CD14-positive monocyte (primary cell): ENCODE results near the gene SLC43A3. TPM values are rescaled to one million over a fixed set of nuclear protein-coding genes. Genes with fewer than 3 reads are reported as not detected.

Experiments used
- DNase-seq, 3 donors: peaks; one replicate each; pipeline ENCODE4 v3.0.0-alpha.2; 2011 to 2022
- H2AFZ ChIP-seq: 2 replicates; pipeline ENCODE4 v1.6.0; 2012; ENCODE audit warnings: mild to moderate bottlenecking, low read depth, low read length, inconsistent platforms; ENCODE audit not compliant: insufficient read depth, poor library complexity, severe bottlenecking
- H3K27ac ChIP-seq, 2 donors: 1 replicate in 1 of 2; 2 replicates in 1 of 2; pipeline ENCODE4 v1.5.1; 2012 to 2013; ENCODE audit warnings: low read length in 2 of 2, control low read depth in 1 of 2, inconsistent platforms in 1 of 2, low read depth in 1 of 2, mild to moderate bottlenecking in 1 of 2
- H3K27me3 ChIP-seq, 2 donors: one replicate each; pipeline versions ENCODE4 v1.6.0 to v1.6.1; 2011 to 2013; ENCODE audit warnings: low read length in 2 of 2; ENCODE audit not compliant: control insufficient read depth in 2 of 2, insufficient read depth in 2 of 2
- H3K36me3 ChIP-seq, 2 donors: replicated peaks in 1 of 2; 1 replicate in 1 of 2; 2 replicates in 1 of 2; pipeline versions ENCODE4 v1.5.1 to v1.6.1; 2012 to 2013; ENCODE audit warnings: low read length in 2 of 2, control low read depth in 1 of 2, inconsistent platforms in 1 of 2, mild to moderate bottlenecking in 1 of 2; ENCODE audit not compliant: insufficient read depth in 2 of 2, control insufficient read depth in 1 of 2
- H3K4me1 ChIP-seq, 2 donors: 1 replicate in 1 of 2; 2 replicates in 1 of 2; pipeline versions ENCODE4 v1.5.1 to v1.6.1; 2012 to 2013; ENCODE audit warnings: low read length in 2 of 2, control low read depth in 1 of 2, inconsistent platforms in 1 of 2, mild to moderate bottlenecking in 1 of 2, moderate library complexity in 1 of 2; ENCODE audit not compliant: insufficient read depth in 2 of 2, control insufficient read depth in 1 of 2
- H3K4me2 ChIP-seq: replicated peaks from 2 replicates; pipeline ENCODE3; 2012; ENCODE audit warnings: low read length, moderate library complexity, mild to moderate bottlenecking; ENCODE audit not compliant: poor library complexity, severe bottlenecking; ENCODE audit errors: extremely low read depth
- H3K4me3 ChIP-seq, 3 experiments: fragments of 200-600 bp in 1 of 3; sonication (generic) in 1 of 3; replicated peaks in 1 of 3; 1 replicate in 2 of 3; 2 replicates in 1 of 3; pipeline ENCODE4 v1.5.1; 2011 to 2013; ENCODE audit warnings: low read length in 3 of 3, mild to moderate bottlenecking in 3 of 3, control low read depth in 2 of 3, low read depth in 2 of 3, inconsistent platforms in 1 of 3, moderate library complexity in 1 of 3
- H3K79me2 ChIP-seq: 2 replicates; pipeline ENCODE4 v1.6.0; 2012; ENCODE audit warnings: mild to moderate bottlenecking, control low read depth, inconsistent platforms, low read length, moderate library complexity; ENCODE audit not compliant: insufficient read depth
- H3K9ac ChIP-seq: 2 replicates; pipeline ENCODE4 v1.6.0; 2017; ENCODE audit warnings: low read length, mild to moderate bottlenecking; ENCODE audit not compliant: insufficient read depth, poor library complexity, severe bottlenecking
- H3K9me3 ChIP-seq, 2 donors: replicated peaks in 1 of 2; 1 replicate in 1 of 2; 2 replicates in 1 of 2; pipeline versions ENCODE4 v1.5.1 to v1.6.1; 2012 to 2013; ENCODE audit warnings: low read length in 2 of 2, control low read depth in 1 of 2; ENCODE audit not compliant: control insufficient read depth in 1 of 2, insufficient read depth in 1 of 2
- H4K20me1 ChIP-seq: 2 replicates; pipeline ENCODE4 v1.6.0; 2012; ENCODE audit warnings: mild to moderate bottlenecking, low read length, control low read depth, moderate library complexity; ENCODE audit not compliant: insufficient read depth
- H3K27ac Mint-ChIP-seq, 7 donors: one replicate each; pipeline ENCODE4 v1.8.0; 2020; ENCODE audit warnings: mild to moderate bottlenecking in 7 of 7, mixed read lengths in 7 of 7, moderate library complexity in 6 of 7, inconsistent platforms in 2 of 7
- H3K27me3 Mint-ChIP-seq, 3 donors: one replicate each; pipeline ENCODE4 v1.8.0; 2021 to 2022; ENCODE audit warnings: low read depth in 3 of 3, mild to moderate bottlenecking in 3 of 3, mixed read lengths in 3 of 3, moderate library complexity in 3 of 3, inconsistent platforms in 1 of 3
- H3K36me3 Mint-ChIP-seq, 2 donors: one replicate each; pipeline ENCODE4 v1.8.0; 2020; ENCODE audit warnings: mixed read lengths in 2 of 2, inconsistent platforms in 1 of 2, mild to moderate bottlenecking in 1 of 2
- H3K4me1 Mint-ChIP-seq: one replicate; pipeline ENCODE4 v1.8.0; 2020; ENCODE audit warnings: mild to moderate bottlenecking, mixed read lengths
- H3K4me3 Mint-ChIP-seq, 2 donors: one replicate each; pipeline ENCODE4 v1.8.0; 2020; ENCODE audit warnings: mild to moderate bottlenecking in 2 of 2, mixed read lengths in 2 of 2, moderate library complexity in 1 of 2
- H3K9me3 Mint-ChIP-seq, 7 donors: one replicate each; pipeline ENCODE4 v1.8.0; 2020 to 2022; ENCODE audit warnings: mixed read lengths in 7 of 7, mild to moderate bottlenecking in 6 of 7, moderate library complexity in 6 of 7, inconsistent platforms in 2 of 7
- WGBS: methylation state at CpG from one replicate; pipeline ENCODE4 v1.1.5; 2013; ENCODE audit warnings: missing lambda C conversion rate; ENCODE audit not compliant: insufficient coverage; 5-methylcytosine and 5-hydroxymethylcytosine counted together
- intact Hi-C, 2 donors: fragments of 100-400 bp; cut with micrococcal nuclease; formaldehyde crosslinking; loops; one replicate each; pipeline versions ENCODE4 v1.15.0 to v1.15.1; 2023
- polyA plus RNA-seq, 3 donors: library from polyadenylated mRNA; depleted of rRNA in 1 of 3; unstranded in 2 of 3; stranded (reverse) in 1 of 3; fragments of 300-500 nt in 2 of 3; fragments of >200 nt in 1 of 3; fragmentation: Illumina TruSeq in 2 of 3; gene quantifications; 1 replicate in 2 of 3; 2 replicates in 1 of 3; pipeline ENCODE4 v1.2.3, GENCODE V29; 2012 to 2021
- TF ChIP-seq, protein P1 (sequence below): fragments of 200-600 bp; IDR thresholded peaks from one replicate; pipeline ENCODE4 v1.8.0; 2022; ENCODE audit warnings: antibody characterized with exemption, mild to moderate bottlenecking

SLC43A3 gene
- polyA plus RNA-seq, 3 donors: 82.4 to 116 (median 109) TPM

DNA sequence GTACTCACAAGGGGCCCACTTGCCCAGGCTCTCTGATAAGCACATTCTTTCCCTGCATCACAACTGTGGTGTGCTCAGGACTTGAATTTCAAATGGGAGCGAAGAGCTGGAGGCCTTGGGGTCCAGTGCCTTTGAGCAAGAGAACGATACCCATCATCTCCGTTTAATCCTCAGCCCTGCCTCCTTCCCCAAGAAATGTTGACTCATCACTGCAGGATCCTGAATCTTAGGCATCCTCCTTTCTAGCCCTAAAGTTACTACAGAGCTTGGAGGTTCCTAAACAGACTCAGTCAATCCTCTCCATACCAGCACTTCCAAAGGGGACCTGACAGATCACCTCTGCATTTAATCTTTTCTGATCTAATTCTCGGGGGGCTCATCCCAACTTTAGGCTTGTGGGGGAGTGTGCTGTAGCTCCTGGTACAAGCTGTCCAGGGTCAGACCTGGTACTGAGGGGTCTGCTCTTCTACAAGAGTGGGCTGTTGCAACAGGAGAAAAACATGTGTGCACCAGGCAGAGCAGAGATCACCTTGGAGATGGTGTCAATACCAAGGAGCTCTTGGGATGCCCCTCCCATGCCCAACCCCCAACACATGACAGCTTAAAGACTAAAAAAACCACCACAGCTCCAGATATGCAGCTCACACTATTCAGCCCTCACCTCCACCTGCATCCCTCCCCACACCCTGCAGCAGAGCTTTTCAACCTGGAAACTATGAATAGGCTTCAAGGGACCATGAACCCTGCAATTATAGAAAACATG is 32.5 kb downstream of the SLC43A3 start:
- H3K4me3 Mint-ChIP-seq: no peak overlapping the region
- Histone ChIP-seq H2AFZ (no peak overlapping the region), H4K20me1 (no peaks in the 10 kb centered on the region), H3K36me3 (no peaks in the 10 kb centered on the region), H3K4me3 (no peak overlapping the region), H3K9ac (no peak overlapping the region), H3K79me2 (no peaks in the 10 kb centered on the region), H3K4me1 (peaks cover 14 to 21% of the 10 kb centered on the region in 2 donors), H3K4me2 (no peak overlapping the region), H3K27me3 (no peaks in the 10 kb centered on the region), H3K9me3 (no peaks in the 10 kb centered on the region), H3K27ac (no peak overlapping the region)
- WGBS: 97% methylated on average over 4 of the region's 4 CpGs
- DNase-seq: no peak
- TF ChIP-seq, protein P1, sequence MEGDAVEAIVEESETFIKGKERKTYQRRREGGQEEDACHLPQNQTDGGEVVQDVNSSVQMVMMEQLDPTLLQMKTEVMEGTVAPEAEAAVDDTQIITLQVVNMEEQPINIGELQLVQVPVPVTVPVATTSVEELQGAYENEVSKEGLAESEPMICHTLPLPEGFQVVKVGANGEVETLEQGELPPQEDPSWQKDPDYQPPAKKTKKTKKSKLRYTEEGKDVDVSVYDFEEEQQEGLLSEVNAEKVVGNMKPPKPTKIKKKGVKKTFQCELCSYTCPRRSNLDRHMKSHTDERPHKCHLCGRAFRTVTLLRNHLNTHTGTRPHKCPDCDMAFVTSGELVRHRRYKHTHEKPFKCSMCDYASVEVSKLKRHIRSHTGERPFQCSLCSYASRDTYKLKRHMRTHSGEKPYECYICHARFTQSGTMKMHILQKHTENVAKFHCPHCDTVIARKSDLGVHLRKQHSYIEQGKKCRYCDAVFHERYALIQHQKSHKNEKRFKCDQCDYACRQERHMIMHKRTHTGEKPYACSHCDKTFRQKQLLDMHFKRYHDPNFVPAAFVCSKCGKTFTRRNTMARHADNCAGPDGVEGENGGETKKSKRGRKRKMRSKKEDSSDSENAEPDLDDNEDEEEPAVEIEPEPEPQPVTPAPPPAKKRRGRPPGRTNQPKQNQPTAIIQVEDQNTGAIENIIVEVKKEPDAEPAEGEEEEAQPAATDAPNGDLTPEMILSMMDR: no peak
- intact Hi-C loops: no loop called here
- peaks cover 14% of the 10 kb centered on the region for H3K4me1 Mint-ChIP-seq
- no peaks in the 10 kb centered on the region for H3K9me3 Mint-ChIP-seq
- H3K27ac Mint-ChIP-seq: no peak overlapping the region
- H3K27me3 Mint-ChIP-seq: peaks cover 0 to 3% (median 2%) of the 10 kb centered on the region in 3 donors
- H3K36me3 Mint-ChIP-seq: no peaks in the 10 kb centered on the region

DNA sequence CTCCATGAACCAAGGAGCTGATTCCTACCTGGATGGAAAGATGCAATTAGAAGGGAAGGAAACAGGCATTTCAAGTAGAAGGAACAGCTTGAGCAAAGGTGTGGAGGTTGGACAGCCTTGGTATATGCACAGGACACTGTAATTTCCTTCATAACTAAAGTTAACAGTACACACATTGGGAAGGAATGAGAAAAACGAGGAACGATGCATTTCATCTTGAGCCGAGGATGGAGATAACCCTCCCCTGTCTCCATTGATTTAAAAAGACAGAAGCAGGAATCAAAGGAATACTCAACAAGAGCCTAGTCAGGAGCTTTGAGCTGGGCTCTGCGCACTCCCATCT is 34.2 kb downstream of the SLC43A3 start:
- Mint-ChIP-seq H3K9me3 (no peaks in the 10 kb centered on the region), H3K4me3 (no peak overlapping the region), H3K36me3 (no peaks in the 10 kb centered on the region), H3K27ac (no peak overlapping the region), H3K27me3 (peaks cover 0 to 3% (median 2%) of the 10 kb centered on the region in 3 donors), H3K4me1 (peaks cover 14% of the 10 kb centered on the region)
- no peak overlapping the region for H3K27ac ChIP-seq
- 90% methylated on average over 2 of the region's 4 CpGs for WGBS
- no peak overlapping the region for H3K4me3 ChIP-seq
- no peaks in the 10 kb centered on the region for H3K9me3 ChIP-seq
- intact Hi-C loops: no loop called here
- no peaks in the 10 kb centered on the region for H3K36me3 ChIP-seq
- H3K9ac ChIP-seq: no peak overlapping the region
- no peaks in the 10 kb centered on the region for H4K20me1 ChIP-seq
- DNase-seq: no peak
- TF ChIP-seq, protein P1: no peak
- H3K4me1 ChIP-seq: peaks cover 14 to 20% of the 10 kb centered on the region in 2 donors
- no peaks in the 10 kb centered on the region for H3K27me3 ChIP-seq
- H3K4me2 ChIP-seq: no peak overlapping the region
- no peak overlapping the region for H2AFZ ChIP-seq
- H3K79me2 ChIP-seq: no peaks in the 10 kb centered on the region
